ENCODE results near the gene TFCP2L1. TPM values are rescaled to one million over a fixed set of nuclear protein-coding genes. Genes with fewer than 3 reads are reported as not detected.

The TFCP2L1 gene
- polyA plus RNA-seq, 1 donor = 0.45 TPM

DNA sequence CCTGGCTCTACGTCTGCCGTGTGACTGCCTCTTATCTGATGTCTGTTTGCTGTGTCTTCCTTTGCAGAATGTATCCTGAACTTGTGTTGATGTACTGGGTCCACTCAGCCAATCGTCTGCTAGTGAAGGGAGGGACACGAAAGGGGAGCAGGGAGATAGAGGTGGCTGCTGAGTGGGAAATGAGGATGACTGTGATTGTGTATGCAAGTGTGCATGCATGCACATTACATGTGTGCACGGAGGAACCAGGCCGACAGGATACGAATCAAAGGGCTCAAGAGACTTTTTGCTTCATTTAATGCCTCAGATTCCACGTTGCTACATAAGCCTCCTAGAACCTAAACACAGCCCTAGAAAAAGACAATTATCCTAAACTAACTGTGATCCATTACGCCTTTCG is 111.2 kb downstream of the TFCP2L1 start:
- no CpG with 5 or more reads among the region's 10 CpGs for WGBS (ENCODE audit: insufficient coverage, low lambda C conversion rate)
- Histone ChIP-seq H3K9me3 (ENCODE audit: control insufficient read depth, low read depth, low read length) (no peaks in the 10 kb centered on the region), H3K36me3 (ENCODE audit: control insufficient read depth, insufficient read depth, low read length) (no peaks in the 10 kb centered on the region), H3K4me1 (ENCODE audit: control insufficient read depth, insufficient read depth, low read length) (no peaks in the 10 kb centered on the region), H3K27ac (ENCODE audit: low read length) (no peak overlapping the region), H3K27me3 (ENCODE audit: control insufficient read depth, insufficient read depth, low read length) (peaks cover 6% of the 10 kb centered on the region), H3K4me3 (ENCODE audit: low read length) (no peak overlapping the region)
- no peak for DNase-seq

DNA sequence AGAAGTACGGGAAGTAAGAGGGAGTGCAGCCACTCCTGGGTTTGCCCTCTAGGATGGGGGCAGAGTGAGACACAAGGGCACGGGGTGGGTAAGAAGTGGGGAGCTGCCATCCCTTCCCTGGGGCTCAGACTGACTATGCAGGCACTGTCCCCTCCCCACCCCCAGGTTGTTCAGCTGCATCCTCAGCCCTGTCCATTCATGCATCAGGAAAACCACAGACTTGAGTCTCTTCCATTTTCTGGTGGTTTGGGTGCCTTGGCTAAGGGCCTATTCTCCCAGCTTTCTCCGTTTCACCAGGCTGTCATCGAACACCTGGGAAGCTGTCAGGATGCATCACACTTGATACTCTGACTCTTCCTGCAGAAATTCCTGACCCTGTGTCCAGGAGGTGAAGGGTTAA is 111.9 kb downstream of the TFCP2L1 start:
- no peak for DNase-seq
- no peaks in the 10 kb centered on the region for H3K9me3 ChIP-seq (ENCODE audit: control insufficient read depth, low read depth, low read length)
- H3K36me3 ChIP-seq (ENCODE audit: control insufficient read depth, insufficient read depth, low read length) = no peaks in the 10 kb centered on the region
- H3K27ac ChIP-seq (ENCODE audit: low read length) = no peak overlapping the region
- no peak overlapping the region for H3K4me3 ChIP-seq (ENCODE audit: low read length)
- H3K4me1 ChIP-seq (ENCODE audit: control insufficient read depth, insufficient read depth, low read length) = no peaks in the 10 kb centered on the region
- H3K27me3 ChIP-seq (ENCODE audit: control insufficient read depth, insufficient read depth, low read length) = peaks cover 3% of the 10 kb centered on the region
- WGBS (ENCODE audit: insufficient coverage, low lambda C conversion rate) = no CpG with 5 or more reads among the region's 4 CpGs

- Histone ChIP-seq H3K27me3 (ENCODE audit: control insufficient read depth, insufficient read depth, low read length) (peaks cover 3% of the 10 kb centered on the region), H3K4me1 (ENCODE audit: control insufficient read depth, insufficient read depth, low read length) (no peaks in the 10 kb centered on the region), H3K9me3 (ENCODE audit: control insufficient read depth, low read depth, low read length) (no peaks in the 10 kb centered on the region), H3K36me3 (ENCODE audit: control insufficient read depth, insufficient read depth, low read length) (no peaks in the 10 kb centered on the region), H3K4me3 (ENCODE audit: low read length) (no peak overlapping the region), H3K27ac (ENCODE audit: low read length) (no peak overlapping the region)
- no peak for DNase-seq
- WGBS (ENCODE audit: insufficient coverage, low lambda C conversion rate) = no CpG with 5 or more reads among the region's 1 CpG
Measured at GRCh38 chr2:121172456-121172855, 112.5 kb downstream of the TFCP2L1 start.

DNA sequence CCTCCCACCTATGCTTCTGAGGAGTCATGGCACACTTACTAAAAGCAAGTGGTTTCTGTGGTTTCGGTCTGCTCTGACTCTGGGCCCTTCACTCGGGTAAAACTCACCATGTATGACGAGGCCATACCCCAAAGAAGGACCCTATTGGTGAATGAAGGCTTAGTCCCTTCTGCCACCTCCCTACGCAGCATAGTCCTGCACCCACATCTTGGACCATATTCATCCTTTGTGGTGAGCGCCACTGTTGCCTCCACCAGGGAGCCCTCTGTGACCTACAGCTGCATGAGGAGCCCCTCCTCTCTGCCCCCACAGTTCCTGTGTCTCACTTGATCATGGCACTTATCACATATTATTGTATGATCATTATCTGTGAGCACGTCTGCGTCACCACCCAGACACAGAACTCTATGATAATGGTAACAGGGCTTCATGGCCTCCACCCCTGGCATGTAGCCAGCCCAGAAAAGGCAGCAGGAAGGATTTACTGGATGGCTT is 113.3 kb downstream of the TFCP2L1 start:
- peaks cover 3% of the 10 kb centered on the region for H3K27me3 ChIP-seq (ENCODE audit: control insufficient read depth, insufficient read depth, low read length)
- H3K4me3 ChIP-seq (ENCODE audit: low read length) = no peak overlapping the region
- DNase-seq = no peak
- H3K36me3 ChIP-seq (ENCODE audit: control insufficient read depth, insufficient read depth, low read length) = no peaks in the 10 kb centered on the region
- no peak overlapping the region for H3K27ac ChIP-seq (ENCODE audit: low read length)
- WGBS (ENCODE audit: insufficient coverage, low lambda C conversion rate) = 85% methylated on average over 2 of the region's 7 CpGs
- no peaks in the 10 kb centered on the region for H3K9me3 ChIP-seq (ENCODE audit: control insufficient read depth, low read depth, low read length)
- no peaks in the 10 kb centered on the region for H3K4me1 ChIP-seq (ENCODE audit: control insufficient read depth, insufficient read depth, low read length)

DNA sequence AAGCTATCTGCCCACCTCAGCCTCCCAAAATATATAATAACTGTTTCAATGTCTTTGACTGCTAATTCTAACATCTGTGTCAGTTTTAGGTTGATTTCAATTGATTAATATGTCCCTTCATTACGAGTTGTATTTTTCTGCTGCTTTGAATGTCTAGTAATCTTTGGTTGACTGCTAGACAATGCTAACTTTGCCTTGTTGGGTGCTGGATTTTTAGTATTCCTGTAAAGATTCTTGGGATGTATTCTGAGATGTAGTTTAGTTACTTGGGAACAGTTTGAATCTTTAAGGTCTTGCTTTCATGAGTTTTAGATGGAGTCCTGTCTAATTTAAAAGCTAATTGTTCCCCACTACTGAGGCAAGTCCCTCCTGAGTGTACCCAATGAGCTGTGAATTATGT is 114.4 kb downstream of the TFCP2L1 start:
- no peak for DNase-seq
- Histone ChIP-seq H3K4me1 (ENCODE audit: control insufficient read depth, insufficient read depth, low read length) (no peaks in the 10 kb centered on the region), H3K27me3 (ENCODE audit: control insufficient read depth, insufficient read depth, low read length) (peaks cover 3% of the 10 kb centered on the region), H3K27ac (ENCODE audit: low read length) (no peak overlapping the region), H3K9me3 (ENCODE audit: control insufficient read depth, low read depth, low read length) (no peaks in the 10 kb centered on the region), H3K4me3 (ENCODE audit: low read length) (no peak overlapping the region), H3K36me3 (ENCODE audit: control insufficient read depth, insufficient read depth, low read length) (no peaks in the 10 kb centered on the region)
- no CpG with 5 or more reads among the region's 1 CpG for WGBS (ENCODE audit: insufficient coverage, low lambda C conversion rate)

DNA sequence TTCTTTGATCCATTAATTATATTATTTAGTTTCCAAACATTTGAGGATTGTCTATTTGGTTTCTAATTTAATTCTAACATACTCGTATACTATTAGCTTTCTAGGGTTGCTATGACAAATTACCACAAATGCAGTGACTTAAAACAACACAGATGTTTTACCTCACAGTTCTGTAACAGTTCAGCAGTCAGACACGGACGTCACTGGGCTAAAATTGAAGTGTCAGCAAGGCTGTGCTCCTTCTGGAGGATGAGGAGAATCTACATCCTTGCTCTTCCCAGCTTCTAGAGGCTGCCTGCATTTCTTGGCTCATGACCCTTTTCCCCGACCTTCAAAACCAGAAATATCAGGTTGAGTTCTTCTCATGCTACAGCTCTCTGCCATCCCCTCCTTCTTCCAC is 117.6 kb downstream of the TFCP2L1 start:
- DNase-seq = no peak
- no CpG with 5 or more reads among the region's 4 CpGs for whole genome bisulfite sequencing (ENCODE audit: insufficient coverage, low lambda C conversion rate)
- H3K4me3 ChIP-seq (ENCODE audit: low read length) = no peak overlapping the region

More for the DNA sequence above, 117.6 kb downstream of the TFCP2L1 start:
- H3K36me3 ChIP-seq (ENCODE audit: control insufficient read depth, insufficient read depth, low read length) = no peaks in the 10 kb centered on the region
- no peak overlapping the region for H3K27ac ChIP-seq (ENCODE audit: low read length)
- no peaks in the 10 kb centered on the region for H3K9me3 ChIP-seq (ENCODE audit: control insufficient read depth, low read depth, low read length)
- H3K4me1 ChIP-seq (ENCODE audit: control insufficient read depth, insufficient read depth, low read length) = no peaks in the 10 kb centered on the region
- H3K27me3 ChIP-seq (ENCODE audit: control insufficient read depth, insufficient read depth, low read length) = peaks cover 3% of the 10 kb centered on the region

Other genes with a start within 250 kb of the TFCP2L1 start
- not detected for gene RNU4ATAC, start 245.7 kb upstream of the TFCP2L1 start, polyA plus RNA-seq